ENCODE results near the gene FRMD4B.

FRMD4B gene

DNA sequence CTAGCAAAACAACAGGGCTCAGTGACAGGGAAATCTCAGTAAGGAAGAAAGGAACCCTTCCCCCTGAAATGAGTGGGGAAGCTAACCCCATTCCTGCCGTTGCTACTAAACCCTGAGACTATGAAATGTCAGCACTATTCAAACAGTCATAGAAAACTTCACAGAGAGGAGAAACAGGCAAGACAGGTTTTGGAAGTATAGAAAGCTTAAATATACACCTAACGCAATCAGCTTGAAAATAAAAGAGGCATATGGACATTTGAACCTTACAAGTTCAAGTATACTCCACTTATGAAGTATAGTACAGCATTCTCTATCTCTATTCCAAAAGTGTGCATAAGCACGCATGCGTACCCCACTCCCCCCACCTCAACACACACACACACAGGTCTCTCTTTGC lies 17.6 kb upstream of the FRMD4B start:
- no peak for DNase-seq

DNA sequence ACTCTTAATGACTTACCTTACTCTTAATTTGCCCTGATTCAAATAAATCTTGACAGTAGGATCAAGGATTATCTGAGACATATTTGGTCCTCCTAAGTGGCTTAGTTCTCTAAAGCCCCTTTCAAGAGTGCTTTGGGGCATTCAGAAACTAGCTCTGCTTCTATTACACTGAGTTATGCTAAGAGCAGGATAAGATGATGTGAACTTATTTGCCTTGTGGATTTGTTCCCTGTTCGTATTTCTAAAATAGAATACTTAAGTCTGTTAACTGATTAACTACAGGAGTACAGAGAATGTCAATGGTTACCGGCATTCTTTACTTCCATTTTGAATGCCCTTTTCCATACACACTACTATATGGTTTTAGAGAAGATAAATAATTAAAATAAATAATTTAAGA lies 14.8 kb upstream of the FRMD4B start:
- no peak for DNase-seq

DNA sequence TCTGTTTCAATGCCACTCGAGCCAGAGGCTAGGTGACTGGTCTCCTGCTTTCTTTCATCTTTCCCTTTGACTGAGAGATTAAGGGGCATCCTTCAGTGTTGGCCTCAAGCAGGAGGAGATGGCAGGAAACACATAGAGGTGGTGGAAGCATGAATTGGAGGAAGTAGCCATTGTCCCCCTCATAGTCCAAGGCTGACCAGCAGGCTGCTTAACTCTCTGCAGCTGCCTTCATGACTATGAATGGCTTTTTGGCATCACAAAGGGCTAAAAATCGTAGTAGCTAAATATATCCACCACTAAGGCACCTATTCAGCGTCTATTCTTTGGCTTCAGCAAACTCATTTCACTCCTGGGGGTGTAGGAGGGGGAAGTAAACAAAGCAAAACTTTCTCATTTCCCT lies 7.0 kb upstream of the FRMD4B start:
- no peak for DNase-seq

DNA sequence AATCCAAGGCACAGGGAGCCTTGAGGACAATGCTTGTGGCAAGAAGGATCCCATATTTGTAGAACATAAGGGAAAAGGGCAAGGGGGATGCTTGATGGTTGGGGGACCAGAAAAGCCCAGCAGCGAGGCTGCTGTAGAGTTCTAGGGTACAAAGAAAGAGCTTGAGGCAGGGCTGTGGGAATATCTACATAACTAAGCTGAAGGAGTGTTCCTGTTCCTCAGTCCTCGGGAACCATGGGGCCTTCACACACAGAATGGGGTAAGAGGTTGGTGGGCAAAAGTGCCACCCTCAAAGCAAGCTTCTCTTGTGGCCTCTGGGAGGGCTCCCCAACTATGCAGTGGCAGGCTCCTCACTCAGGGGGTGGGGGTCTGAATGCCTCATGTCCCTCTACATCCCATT lies 6.5 kb upstream of the FRMD4B start:
- DNase-seq = no peak

DNA sequence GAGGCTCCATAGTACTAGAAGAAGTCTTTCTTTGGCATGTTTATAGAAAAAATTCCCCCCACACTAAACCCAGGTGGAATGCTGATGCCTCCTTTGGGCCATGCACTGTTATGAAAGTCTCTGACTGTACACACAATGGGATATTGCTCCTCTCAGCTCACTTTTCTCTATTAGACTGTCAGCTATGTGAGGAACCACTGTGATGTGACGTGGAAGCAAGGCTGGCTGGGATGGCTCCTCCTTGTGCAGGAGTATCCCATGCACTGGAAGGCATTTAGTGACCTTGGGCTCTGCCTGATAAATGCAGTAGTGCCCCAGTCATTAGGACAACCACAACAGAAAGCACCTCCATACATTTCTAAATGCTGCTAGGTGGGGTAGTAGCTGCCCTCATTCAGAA lies 5.7 kb upstream of the FRMD4B start:
- DNase-seq = no peak

DNA sequence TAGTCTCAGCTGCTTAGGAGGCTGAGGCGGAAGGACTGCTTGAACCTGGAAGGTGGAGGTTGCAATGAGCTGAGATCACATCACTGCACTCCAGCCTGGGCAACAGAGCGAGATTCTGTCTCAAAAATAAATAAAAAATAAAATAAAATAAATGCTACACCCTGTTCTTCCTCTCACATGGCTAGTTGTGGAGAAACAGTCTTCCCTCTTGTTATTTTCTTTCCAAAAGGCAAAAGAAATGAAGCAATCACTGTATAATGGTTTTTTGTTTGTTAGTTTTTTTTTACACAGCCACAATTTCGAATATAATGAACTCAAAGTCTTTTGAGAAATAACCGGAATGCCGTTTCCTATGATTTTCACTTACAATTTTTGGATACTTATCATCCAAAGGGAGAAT lies 4.9 kb upstream of the FRMD4B start:
- no peak for DNase-seq

DNA sequence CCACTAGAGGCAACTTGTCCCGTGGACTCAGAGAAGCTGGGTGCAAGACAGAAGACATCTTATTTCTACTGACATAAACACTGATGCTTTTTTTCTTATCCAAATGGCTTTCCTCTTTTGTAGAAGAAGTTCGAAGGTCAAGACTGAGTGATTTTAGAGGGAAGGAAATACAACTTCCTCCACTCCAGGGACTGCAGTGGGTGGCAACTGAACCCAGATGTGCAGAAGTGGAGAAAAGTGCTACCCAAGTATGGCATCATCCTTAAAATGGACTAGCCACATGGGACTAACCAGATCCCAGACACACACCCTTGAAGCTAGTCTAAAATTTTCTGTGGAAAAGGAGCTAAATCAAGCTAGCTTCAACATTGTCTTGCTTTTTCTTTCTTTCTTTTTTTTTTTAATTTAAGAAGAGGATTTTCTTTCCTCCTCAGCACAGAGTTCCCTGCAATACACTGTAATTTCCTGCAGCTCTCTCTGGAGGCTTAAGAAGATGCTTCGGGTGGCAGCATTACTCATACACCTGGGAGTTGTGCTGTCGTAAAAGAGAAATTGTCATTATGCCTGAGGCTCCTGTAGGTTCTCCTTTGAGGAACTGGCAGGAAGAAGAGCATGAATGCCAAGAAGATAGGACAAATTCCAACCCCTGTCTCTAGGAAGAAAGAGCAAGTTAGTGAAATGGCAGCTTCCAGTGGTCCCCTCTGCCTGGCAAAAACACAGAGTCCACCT lies 3.8 kb upstream of the FRMD4B start:
- DNase-seq = no peak

DNA sequence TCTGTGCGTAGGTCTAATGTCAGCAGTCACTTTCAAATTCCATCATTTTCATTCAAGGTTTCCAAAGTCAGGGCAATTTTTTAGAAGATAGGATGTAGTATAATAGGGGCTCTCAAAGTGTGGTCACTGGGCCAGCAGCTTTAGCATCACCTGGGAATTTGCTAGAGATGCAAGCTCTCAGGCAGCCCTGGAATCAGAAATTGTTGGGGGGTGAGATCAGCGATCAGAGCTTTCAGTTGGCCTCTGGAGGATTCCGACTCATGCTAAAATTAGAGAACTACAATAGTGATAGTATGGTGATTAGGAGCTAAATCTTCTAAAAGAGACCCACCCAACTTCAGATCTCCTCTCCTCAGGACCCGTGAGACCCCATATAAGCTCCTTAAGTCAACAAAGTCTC lies 2.4 kb upstream of the FRMD4B start:
- DNase-seq = no peak

DNA sequence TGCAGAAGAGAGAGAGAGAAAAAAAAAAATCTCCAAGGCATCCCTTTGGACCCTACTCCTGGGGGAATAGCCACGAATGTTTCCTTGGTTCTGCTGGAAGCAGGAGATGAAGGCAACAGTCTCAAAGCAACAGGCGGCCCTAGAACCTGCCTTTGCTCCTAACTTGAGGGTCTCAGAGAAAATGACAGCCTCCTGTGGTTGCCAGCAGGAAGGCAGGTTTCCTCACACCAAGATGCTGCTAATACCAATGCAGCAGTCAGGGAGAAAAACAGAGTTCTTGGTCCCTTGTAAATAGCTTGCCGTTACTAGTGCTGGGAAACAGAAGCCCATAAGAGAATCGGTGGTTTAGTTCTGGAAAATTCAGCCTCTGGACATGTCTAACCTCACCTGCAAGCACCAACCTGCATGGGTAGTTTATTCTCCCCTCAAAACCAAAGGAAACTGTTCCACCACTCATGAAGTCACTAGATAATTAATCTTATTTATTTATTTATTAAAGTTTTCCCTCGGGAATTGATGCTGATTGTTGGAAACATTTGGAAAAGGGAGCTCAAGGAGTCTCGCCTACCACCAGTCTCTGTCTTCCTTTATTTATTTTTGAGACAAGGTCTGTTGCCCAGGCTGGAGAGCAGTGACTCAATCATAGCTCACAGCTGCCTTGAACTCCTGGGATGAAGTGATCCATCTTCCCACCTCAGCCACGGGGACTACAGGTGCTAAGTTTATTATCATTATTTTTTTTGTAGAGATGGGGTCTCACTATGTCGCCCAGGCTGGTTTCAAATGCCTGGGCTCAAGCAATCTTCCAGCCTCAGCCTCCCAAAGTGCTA lies 883 bp upstream of the FRMD4B start:
- no peak for DNase-seq

DNA sequence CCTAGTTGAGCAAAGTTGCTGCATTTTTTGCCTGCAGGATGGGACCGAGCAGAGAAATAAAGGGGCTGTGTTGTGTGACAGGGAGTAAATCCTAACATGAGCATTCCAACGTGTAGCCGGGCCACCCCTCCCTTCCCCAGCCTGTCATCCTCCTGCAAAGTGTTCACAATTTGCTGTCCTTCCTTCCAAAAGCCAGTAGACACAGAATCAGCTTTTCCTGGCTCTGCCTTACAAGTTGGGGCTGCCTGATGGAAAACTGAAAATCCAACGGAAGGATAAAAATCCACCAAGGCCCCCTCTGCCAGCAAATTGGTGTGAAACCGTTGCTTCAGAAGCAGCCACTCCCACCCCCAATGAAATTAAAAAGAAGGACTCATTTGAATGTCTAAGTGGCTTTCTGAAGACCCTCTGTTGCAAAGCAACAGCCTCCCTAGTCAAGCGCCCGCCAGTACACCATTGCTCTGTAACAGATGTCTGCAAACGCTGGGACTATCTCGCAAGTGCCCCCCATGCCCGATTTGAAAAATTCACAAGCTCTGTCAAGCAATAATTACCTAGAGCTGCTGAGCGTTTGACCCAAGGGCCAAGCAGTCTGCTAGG lies 665 bp downstream of the FRMD4B start:
- DNase-seq = no peak

DNA sequence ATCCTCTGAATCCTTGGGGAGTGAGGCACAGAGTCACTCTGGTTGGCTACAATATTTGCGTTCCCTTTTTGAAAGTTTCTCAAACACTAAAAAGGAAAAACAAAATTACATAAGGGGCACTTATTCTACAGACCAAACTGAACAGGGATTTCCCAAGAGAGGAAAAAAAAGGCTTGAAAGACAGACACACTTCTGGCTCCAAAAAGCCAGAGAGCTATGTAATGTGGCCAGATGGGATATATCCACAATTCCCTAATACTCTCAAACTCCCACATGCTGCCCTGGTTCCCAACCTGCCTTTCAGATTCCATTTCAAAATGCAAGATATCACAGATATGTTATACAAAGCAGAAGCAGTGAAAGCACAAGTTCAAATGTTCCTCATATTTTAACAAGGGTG lies 1.6 kb downstream of the FRMD4B start:
- no peak for DNase-seq

DNA sequence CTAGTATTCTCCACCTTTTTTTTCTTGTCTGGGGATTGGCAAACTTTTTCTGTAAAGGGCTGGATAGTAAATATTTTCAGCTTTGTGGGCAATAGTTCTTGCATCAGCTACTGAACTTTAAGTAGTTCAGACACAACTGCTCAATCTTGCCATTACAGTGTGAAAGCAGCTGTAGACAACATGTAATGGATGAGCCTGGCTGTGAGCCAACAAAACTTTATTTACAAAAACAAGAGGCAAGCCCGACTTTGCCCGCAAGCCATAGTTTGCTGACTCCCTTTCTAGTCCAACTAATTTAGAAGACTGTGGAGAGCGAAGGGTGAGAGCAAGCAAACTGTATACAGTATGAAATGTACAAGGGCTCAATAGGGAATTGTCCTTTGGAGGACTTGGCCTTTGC lies 6.2 kb downstream of the FRMD4B start:
- no peak for DNase-seq

DNA sequence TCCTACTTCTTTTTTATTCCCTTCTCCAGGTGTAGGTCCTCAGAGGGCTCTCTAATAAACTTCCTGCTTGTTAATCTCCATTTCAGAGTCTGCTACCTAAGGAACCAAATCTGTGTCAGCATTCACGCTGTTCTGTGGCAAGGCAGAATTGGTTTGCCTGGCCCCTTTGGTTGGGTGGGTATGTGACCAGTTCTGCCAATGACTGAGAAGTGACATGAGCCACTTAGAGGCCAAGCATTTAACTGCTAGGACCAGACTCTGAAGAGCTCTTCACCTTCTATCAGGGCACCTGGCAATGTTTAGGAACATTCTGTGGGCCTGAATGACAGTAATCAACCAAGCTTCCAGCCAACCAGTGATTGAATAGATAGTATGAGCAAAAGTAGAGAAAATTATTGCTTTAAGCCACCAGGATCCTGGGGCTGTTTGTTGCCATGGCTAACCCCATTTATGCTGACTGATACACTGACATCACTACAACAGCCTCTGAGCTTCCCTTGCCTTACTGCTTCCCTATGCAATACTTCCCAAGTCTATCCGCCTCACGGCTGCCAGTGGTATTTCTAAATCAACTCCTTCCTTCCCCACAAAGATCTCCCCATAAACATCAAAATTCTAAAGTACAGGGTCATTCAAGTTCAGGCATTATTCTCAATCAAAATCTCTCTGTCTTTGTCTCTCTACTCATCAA lies 7.6 kb downstream of the FRMD4B start:
- DNase-seq = no peak

DNA sequence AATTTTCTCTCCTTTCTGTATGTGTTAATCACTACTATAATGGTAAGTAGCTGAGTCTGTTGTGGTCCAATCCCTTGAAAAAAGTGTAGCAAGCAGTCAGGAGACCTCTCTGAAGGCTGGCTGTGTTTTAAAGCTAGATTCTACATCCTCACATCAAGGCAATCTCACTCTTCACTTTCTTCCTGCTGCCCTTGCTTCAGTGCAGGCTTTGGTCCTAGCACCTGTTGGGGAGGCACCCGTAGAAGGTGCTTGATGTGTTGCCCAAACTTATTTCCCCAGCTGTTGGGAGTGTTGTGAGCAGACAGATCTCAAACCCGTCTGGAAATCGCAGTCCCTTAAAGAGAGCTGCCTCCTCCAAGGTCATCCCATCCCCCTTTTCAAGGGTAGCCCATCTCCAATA lies 8.6 kb downstream of the FRMD4B start:
- no peak for DNase-seq

DNA sequence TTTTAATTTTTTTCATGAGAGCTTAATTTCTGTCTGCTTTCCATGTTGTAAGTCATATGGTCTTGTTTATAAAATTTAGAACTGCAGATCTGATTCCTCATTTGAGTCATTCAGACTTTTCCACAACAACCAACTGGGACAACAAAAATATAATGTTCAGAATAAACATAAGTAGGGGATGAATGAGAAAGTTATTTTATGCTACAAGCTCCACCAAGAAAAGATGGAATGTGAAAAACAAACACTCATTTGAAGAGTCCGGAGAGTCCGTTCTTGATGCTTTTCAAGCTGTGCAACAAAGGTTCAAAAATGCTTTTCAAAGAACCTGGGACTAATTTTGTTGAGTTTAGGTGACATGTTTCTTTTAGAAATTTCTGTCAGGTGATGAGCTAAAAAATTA lies 9.2 kb downstream of the FRMD4B start:
- no peak for DNase-seq

DNA sequence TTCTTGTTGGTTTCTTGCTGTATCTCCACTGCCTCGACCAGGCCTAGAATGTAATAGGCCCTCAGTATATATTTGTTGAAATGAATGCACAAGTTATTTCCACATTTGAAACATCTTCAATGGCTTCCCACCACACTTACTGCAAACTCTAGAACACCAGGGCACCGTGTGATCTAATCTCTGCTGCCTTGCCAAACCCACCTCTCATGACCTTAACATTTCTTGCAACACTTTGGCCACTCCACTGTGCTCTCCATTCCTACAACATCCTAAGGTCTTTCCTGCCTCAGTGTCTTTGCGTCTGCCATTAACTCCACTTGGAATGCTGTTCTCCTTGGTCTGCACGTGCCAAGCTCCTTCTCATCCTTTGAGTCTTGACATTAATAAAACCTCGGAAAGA lies 14.1 kb downstream of the FRMD4B start:
- DNase-seq = no peak

DNA sequence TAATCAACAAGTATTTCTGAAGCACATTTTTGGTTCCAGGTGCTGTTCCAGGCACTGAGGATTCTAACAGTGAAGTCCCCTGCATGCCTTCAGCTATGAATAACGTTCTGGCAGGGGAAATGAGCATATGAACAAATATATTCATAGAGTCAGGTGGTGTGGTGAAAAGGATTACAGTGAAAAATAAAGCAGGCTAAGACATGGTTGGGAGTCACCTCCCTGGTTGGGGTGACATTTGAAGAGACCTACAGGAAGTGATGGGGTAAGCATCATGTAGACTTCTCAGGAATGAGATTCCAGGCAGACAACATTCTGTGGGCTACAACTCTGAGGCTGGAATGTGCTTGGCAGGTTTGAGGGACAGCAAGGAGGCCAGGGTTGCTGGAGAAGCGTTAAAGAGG lies 15.0 kb downstream of the FRMD4B start:
- DNase-seq = no peak

DNA sequence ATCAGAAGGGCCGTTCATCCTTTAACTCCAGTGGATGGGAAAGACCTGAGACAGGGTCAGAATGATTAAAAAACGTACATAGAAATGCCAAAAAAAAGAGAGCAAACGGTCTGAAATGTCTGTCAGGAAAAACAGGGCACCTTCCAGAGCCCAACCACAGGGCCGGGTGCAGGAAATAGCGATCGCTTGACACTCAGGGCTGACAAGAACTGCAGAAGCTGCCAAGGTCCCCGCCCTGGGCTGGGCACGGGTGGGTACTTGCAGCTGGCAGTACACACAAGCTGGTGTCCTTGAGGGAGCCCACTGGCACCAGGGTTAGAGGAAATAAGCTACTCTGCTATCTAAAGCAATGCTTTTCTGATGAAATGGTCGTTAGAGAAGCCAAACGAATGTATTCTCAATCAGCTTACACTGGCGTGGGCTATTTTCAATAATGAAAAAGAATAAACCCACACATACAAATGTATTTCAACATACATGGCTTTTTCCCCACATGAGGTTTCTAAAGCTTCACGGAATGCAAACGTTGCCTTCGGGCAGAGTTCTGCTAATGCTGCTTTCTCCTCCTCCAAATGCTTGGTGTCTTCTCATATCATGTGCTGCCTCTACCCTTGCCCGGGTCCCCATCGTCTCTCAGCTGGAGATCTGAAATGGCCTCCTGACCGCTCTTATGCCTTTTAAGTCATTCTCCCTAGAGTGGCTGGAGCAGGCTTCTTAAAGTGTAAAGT lies 15.6 kb downstream of the FRMD4B start:
- peak; percentile 15 for DNase-seq

DNA sequence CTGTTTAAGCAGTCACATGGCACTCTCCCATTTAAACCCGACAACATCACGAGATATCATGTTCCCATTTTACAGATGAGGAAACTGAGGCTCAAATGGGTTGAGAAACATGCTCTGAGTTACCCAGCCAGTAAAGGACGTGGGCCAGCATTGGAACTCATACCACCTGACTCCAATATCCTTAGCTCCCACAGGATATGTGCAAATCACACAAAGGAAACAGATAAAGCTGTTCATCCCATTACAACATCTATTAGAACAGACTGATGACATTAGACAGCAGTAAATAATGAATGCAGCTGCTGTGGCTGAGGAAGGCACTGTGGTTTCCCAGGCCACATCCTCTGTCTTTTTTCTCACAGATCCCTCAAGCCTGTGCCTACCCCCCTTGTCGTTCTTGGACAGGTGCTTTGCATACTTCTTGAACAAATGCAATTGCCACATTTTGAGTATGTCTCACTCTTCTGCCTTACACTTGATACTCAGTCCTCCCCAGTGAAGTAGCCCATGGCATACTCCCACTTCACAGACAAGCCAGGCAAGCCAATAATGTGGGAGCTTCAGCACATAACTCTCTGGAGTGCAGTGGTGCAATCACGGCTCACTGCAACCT lies 17.7 kb downstream of the FRMD4B start:
- no peak for DNase-seq

DNA sequence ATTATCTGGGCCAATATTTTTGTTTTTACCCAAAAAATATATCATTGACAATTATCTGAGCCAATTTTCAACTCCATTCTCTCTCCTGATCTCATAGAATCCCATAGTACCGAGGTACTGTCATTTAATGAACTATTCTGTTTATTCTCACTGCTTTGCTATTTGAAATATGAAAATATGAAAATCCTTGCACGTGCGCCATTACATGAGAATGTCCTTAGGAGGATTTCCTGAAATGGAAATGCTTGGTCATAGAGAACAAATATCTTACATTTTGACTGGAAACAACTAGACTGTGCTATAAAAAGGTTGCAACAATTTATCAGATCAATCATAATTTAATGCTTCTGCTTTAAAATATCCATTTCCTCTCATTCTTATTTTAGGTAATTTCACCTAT lies 18.3 kb downstream of the FRMD4B start:
- DNase-seq = no peak

DNA sequence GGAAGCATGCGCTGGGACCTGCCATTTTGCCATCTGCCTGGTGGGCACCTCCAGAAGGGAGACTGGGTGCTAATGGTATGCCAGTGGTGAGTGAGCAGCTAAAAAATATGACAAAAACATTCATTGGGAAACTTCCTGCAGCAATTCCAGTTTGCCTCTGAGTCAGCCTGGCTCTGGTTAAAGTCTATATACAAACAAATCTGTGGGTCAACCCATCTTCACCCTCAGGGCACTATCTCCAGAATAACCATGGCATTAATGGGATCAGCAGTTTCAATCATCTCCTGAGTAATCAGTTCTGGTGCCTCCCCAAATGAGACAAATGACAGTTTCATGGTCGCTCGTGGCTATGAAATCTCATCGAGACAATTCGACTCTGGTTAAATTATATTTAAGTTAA lies 21.5 kb downstream of the FRMD4B start:
- no peak for DNase-seq

DNA sequence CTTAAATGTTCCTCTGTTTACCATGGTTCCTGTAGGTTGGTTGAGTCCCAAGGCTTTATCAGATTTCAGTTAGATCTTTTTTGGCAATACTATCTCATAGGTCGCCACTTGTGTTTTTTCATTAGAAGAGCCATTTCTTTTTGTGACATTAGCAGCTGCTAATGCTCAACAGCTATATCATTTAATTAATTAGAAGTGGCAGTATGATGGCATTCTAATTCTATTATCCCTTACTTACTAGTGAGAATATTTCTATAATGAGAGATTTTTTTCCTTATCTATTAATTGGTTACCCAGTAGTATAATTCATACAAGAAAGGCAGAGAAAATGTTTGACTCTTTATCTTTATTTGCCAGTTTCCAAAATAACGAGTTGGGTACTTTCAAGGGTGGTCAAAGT lies 25.2 kb downstream of the FRMD4B start:
- no peak for DNase-seq

DNA sequence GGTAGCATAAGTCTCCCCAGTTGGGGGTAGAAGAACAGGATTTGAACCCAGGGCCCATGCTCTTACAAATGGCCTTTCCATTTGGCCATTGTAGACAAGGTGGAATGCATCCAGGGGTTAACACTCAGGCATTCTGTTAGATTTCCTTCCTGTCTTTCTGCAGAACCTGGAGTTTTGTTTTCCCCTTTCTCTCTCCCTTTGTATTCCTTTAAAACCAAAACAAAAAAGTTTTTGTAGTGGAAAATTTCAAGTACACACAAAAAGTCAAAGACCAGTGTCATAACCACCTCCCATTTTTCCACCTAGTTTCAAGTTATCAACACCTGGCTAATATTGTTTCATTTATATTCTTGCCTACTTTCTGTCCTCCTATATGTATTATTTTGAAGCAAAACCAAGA lies 26.0 kb downstream of the FRMD4B start:
- DNase-seq = no peak

All from stimulated activated CD4-positive, alpha-beta T cell treated with anti-CD3 and anti-CD28 coated beads, Interleukin-4, amount 100 ng/mL, for 1 hour (primary cell).